HCT116 (cell line): Measurements from ENCODE around the gene TMEM208. TPM values are rescaled to one million over a fixed set of nuclear protein-coding genes. Genes with fewer than 3 reads are reported as not detected.

Experiments
- ATAC-seq: fragments of 200-7000 bp; cut with Tn5 transposase; 2 replicates; pipeline ENCODE4 v1.9.1; 2020; ENCODE audit warnings: mild to moderate bottlenecking, moderate library complexity
- BruUV-seq: library from RNA; stranded (reverse); fragments of 400-500 nt; replicated peaks from 2 replicates; lab custom pipeline; 2021; lab: Mats Ljungman, UMichigan
- CTCF ChIA-PET: fragments of 300-600 bp; sonication (Branson Sonifier 250); formaldehyde crosslinking; loops from one replicate; lab custom pipeline; 2021; ENCODE audit warnings: antibody characterized with exemption; lab: Charles Lee
- POLR2A ChIA-PET: fragments of 300-600, 350-600 bp; sonication (Branson Sonifier 250); formaldehyde crosslinking; loops from one replicate; lab custom pipeline; 2021; ENCODE audit warnings: antibody characterized with exemption; lab: Charles Lee
- RAD21 ChIA-PET, 2 experiments: fragments of 300-600 bp; sonication (Branson Sonifier 250); formaldehyde crosslinking; loops; one replicate each; lab custom pipeline; 2023; ENCODE audit warnings: low total read pairs in 2 of 2; ENCODE audit not compliant: uncharacterized antibody in 2 of 2, unreplicated experiment in 2 of 2, low non-redundant PET in 1 of 2; lab: Charles Lee
- DNase-seq: peaks from one replicate; pipeline ENCODE4 v3.0.0-alpha.2; 2010; ENCODE audit warnings: low read depth, low spot score
- H2AFZ ChIP-seq: fragments of 200-600 bp; shearing (Covaris generic), sonication (generic); 2 replicates; pipeline ENCODE4 v1.6.1; 2017; ENCODE audit warnings: low read depth, mixed run types, mixed read lengths, antibody characterized with exemption, low read length; ENCODE audit not compliant: poor library complexity, severe bottlenecking
- H3K27ac ChIP-seq: 2 replicates; pipeline ENCODE4 v1.5.1; 2012; ENCODE audit warnings: low read depth, low read length
- H3K27me3 ChIP-seq: fragments of 200-600 bp; sonication (generic); 2 replicates; pipeline ENCODE4 v1.6.1; 2016; ENCODE audit warnings: mixed run types, low read length, mixed read lengths; ENCODE audit not compliant: insufficient read depth
- H3K36me3 ChIP-seq, 2 experiments: fragments of 200-500 bp in 1 of 2; fragments of 200-600 bp in 1 of 2; sonication (Bioruptor generic) in 1 of 2; sonication (generic) in 1 of 2; 2 replicates each; pipeline versions ENCODE4 v1.5.1 to v1.6.1; 2014 to 2016; ENCODE audit warnings: low read length in 2 of 2, inconsistent platforms in 1 of 2, mixed read lengths in 1 of 2, mixed run types in 1 of 2; ENCODE audit not compliant: insufficient read depth in 2 of 2, control insufficient read depth in 1 of 2
- H3K4me1 ChIP-seq, 2 experiments: fragments of 200-600 bp in 1 of 2; sonication (generic) in 1 of 2; 2 replicates each; pipeline versions ENCODE4 v1.5.1 to v1.6.1; 2012 to 2017; ENCODE audit warnings: low read length in 2 of 2, inconsistent platforms in 1 of 2, mild to moderate bottlenecking in 1 of 2, mixed read lengths in 1 of 2, mixed run types in 1 of 2, moderate library complexity in 1 of 2; ENCODE audit not compliant: insufficient read depth in 2 of 2, control insufficient read depth in 1 of 2
- H3K4me2 ChIP-seq: fragments of 200-600 bp; sonication (generic); 2 replicates; pipeline ENCODE4 v1.6.1; 2017; ENCODE audit warnings: mixed run types, low read length, mixed read lengths
- H3K4me3 ChIP-seq, 2 experiments: fragments of 200-600 bp in 1 of 2; sonication (generic) in 1 of 2; replicated peaks in 1 of 2; 2 replicates each; pipeline ENCODE4 v1.5.1; 2011 to 2016; ENCODE audit warnings: low read length in 2 of 2, control low read depth in 1 of 2, low read depth in 1 of 2, mild to moderate bottlenecking in 1 of 2, mixed read lengths in 1 of 2, mixed run types in 1 of 2
- H3K79me2 ChIP-seq: fragments of 200-600 bp; sonication (generic); 2 replicates; pipeline ENCODE4 v1.6.1; 2017; ENCODE audit warnings: mild to moderate bottlenecking, mixed run types, low read length, moderate library complexity, mixed read lengths; ENCODE audit not compliant: insufficient read depth
- H3K9ac ChIP-seq: fragments of 200-600 bp; sonication (generic); 2 replicates; pipeline ENCODE4 v1.6.1; 2016; ENCODE audit warnings: low read length, mixed read lengths
- H3K9me2 ChIP-seq: fragments of 200-600 bp; sonication (generic), shearing (Covaris generic); 2 replicates; pipeline ENCODE4 v1.6.1; 2017; ENCODE audit warnings: mixed run types, mild to moderate bottlenecking, moderate library complexity; ENCODE audit not compliant: insufficient read depth
- H3K9me3 ChIP-seq, 2 experiments: fragments of 200-500 bp in 1 of 2; fragments of 200-600 bp in 1 of 2; sonication (Bioruptor generic) in 1 of 2; sonication (generic) in 1 of 2; 2 replicates each; pipeline ENCODE4 v1.6.1; 2014 to 2017; ENCODE audit warnings: low read length in 2 of 2, mixed read lengths in 2 of 2, inconsistent platforms in 1 of 2, low read depth in 1 of 2, mild to moderate bottlenecking in 1 of 2, mixed run types in 1 of 2, moderate library complexity in 1 of 2; ENCODE audit not compliant: control insufficient read depth in 1 of 2, insufficient read depth in 1 of 2
- H4K20me1 ChIP-seq: fragments of 200-600 bp; sonication (generic), shearing (Covaris generic); 2 replicates; pipeline ENCODE4 v1.6.1; 2017; ENCODE audit warnings: mixed run types, mild to moderate bottlenecking, moderate library complexity; ENCODE audit not compliant: insufficient read depth
- CEBPB ChIP-seq: IDR thresholded peaks from 2 replicates; pipeline ENCODE4 v1.6.1; 2012; ENCODE audit warnings: low read depth
- CTCF ChIP-seq, 3 experiments: fragments of 200-600 bp in 1 of 3; sonication (generic) in 1 of 3; IDR thresholded peaks in 2 of 3; conservative IDR thresholded peaks in 1 of 3; 2 replicates each; pipeline ENCODE4 v1.5.1; 2012 to 2017; ENCODE audit warnings: low read depth in 2 of 3, low read length in 2 of 3, antibody characterized with exemption in 1 of 3, borderline replicate concordance in 1 of 3, control low read depth in 1 of 3, mild to moderate bottlenecking in 1 of 3, mixed read lengths in 1 of 3, mixed run types in 1 of 3, moderate library complexity in 1 of 3; ENCODE audit not compliant: insufficient read depth in 1 of 3
- EZH2 ChIP-seq: fragments of 200-600 bp; sonication (generic); IDR thresholded peaks from 2 replicates; pipeline ENCODE4 v1.6.1; 2017; ENCODE audit warnings: antibody characterized with exemption, mixed run types
- FOSL1 ChIP-seq: IDR thresholded peaks from 2 replicates; pipeline ENCODE4 v1.6.1; 2012; ENCODE audit warnings: low read depth
- POLR2A ChIP-seq: IDR thresholded peaks from 2 replicates; pipeline ENCODE4 v1.7.0; 2011; ENCODE audit warnings: borderline replicate concordance; ENCODE audit not compliant: insufficient read depth, insufficient read length; ENCODE audit errors: extremely low read depth
- RAD21 ChIP-seq: IDR thresholded peaks from 2 replicates; pipeline ENCODE4 v1.6.1; 2012; ENCODE audit warnings: low read depth, mild to moderate bottlenecking
- SIN3A ChIP-seq: IDR thresholded peaks from 2 replicates; pipeline ENCODE4 v1.6.1; 2012; ENCODE audit warnings: low read depth
- SRF ChIP-seq: IDR thresholded peaks from 2 replicates; pipeline ENCODE4 v1.6.1; 2012; ENCODE audit warnings: low read depth
- TCF7L2 ChIP-seq: IDR thresholded peaks from 2 replicates; pipeline ENCODE4 v1.7.0; 2011; ENCODE audit warnings: borderline replicate concordance, inconsistent platforms; ENCODE audit not compliant: insufficient read depth, insufficient read length; ENCODE audit errors: extremely low read depth
- ZFX ChIP-seq: fragments of 450-650 bp; IDR thresholded peaks from 2 replicates; pipeline ENCODE4 v1.6.1; 2017
- intact Hi-C: fragments of 100-400 bp; cut with micrococcal nuclease; formaldehyde crosslinking; loops from 2 replicates; pipeline ENCODE4 v1.10.0; 2022
- total RNA-seq: library from RNA; stranded (reverse); gene quantifications from one replicate; pipeline ENCODE4 v1.2.1, GENCODE V29; 2021; ENCODE audit not compliant: unreplicated experiment
- TF ChIP-seq, protein P1 (sequence below): IDR thresholded peaks from 2 replicates; pipeline ENCODE4 v1.6.1; 2012

Gene TMEM208
- total RNA-seq, 1 experiment from 2014 or later, result 36.1 TPM

- H3K36me3 ChIP-seq, result no peaks in the 10 kb centered on the region
- intact Hi-C loops, result loop anchor here (5.0 kb wide), 1 partner anchor 134 kb away; no protein-coding TSS in a partner anchor
- no peak overlapping the region for H3K4me3 ChIP-seq
- no peak overlapping the region for H2AFZ ChIP-seq
- H3K27me3 ChIP-seq, result no peaks in the 10 kb centered on the region
- no peaks in the 10 kb centered on the region for H4K20me1 ChIP-seq
- ATAC-seq (no peak), DNase-seq (no peak)
- peaks cover 14 to 15% of the 10 kb centered on the region in 2 experiments for H3K4me1 ChIP-seq
- BruUV-seq, result no TSS peak
- no peak overlapping the region for H3K4me2 ChIP-seq
- H3K79me2 ChIP-seq, result no peaks in the 10 kb centered on the region
- no peaks in the 10 kb centered on the region for H3K9me2 ChIP-seq
- no peak for TF ChIP-seq SIN3A
- TF ChIP-seq SRF, result no peak
- TF ChIP-seq CEBPB, result no peak
- no peak for TF ChIP-seq FOSL1
- TF ChIP-seq RAD21, result no peak
- no peak for TF ChIP-seq ZFX
- no peak for TF ChIP-seq EZH2
- TF ChIP-seq POLR2A, result no peak
- no peak overlapping the region for H3K9ac ChIP-seq
- H3K9me3 ChIP-seq, result no peaks in the 10 kb centered on the region
- ChIA-PET RAD21 (no interaction called here), POLR2A (no interaction called here), CTCF (no interaction called here)
- no peak overlapping the region for H3K27ac ChIP-seq
Measured at GRCh38 chr16:67263201-67263600, 36.3 kb downstream of the TMEM208 start.

- no peaks in the 10 kb centered on the region for H3K9me2 ChIP-seq
- no peak overlapping the region for H3K9ac ChIP-seq
- CTCF ChIA-PET, result no interaction called here
- no peak overlapping the region for H3K4me3 ChIP-seq
- no peaks in the 10 kb centered on the region for H3K79me2 ChIP-seq
- no peaks in the 10 kb centered on the region for H4K20me1 ChIP-seq
- H2AFZ ChIP-seq, result no peak overlapping the region
- RAD21 ChIA-PET, result no interaction called here
- POLR2A ChIA-PET, result interaction anchor here (0.6 kb wide), 1 partner anchor 18 kb away, joined by 3 read pairs; no protein-coding TSS in a partner anchor
- H3K36me3 ChIP-seq, result no peaks in the 10 kb centered on the region
- no peak overlapping the region for H3K27ac ChIP-seq
- TF ChIP-seq, protein P1, sequence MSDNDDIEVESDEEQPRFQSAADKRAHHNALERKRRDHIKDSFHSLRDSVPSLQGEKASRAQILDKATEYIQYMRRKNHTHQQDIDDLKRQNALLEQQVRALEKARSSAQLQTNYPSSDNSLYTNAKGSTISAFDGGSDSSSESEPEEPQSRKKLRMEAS, result no peak
- TF ChIP-seq TCF7L2 (no peak), RAD21 (no peak), CTCF (IDR thresholded peaks at IDR 0.05 in 2 of 3, conservative IDR thresholded peaks at IDR 0.05 in 1 of 3; ENCODE audit: borderline replicate concordance in 1 of 3, insufficient read depth in 1 of 3, low read depth in 2 of 3, low read length in 2 of 3) (peak in 2 of 3 experiments; percentile 22 to 28; a peak in 3 of 6 replicates)
- H3K4me1 ChIP-seq, result peaks cover 22 to 25% of the 10 kb centered on the region in 2 experiments
- DNase-seq (no peak), ATAC-seq (no peak)
- no peaks in the 10 kb centered on the region for H3K27me3 ChIP-seq
- H3K4me2 ChIP-seq, result no peak overlapping the region
- BruUV-seq, result no TSS peak
- intact Hi-C loops, result loop anchor here (5.0 kb wide), 1 partner anchor 133 kb away; no protein-coding TSS in a partner anchor
- no peaks in the 10 kb centered on the region for H3K9me3 ChIP-seq
Measured at GRCh38 chr16:67264277-67264676, 37.3 kb downstream of the TMEM208 start.
